NK-92 treated with Interleukin-12 subunit alpha and Interleukin-12 subunit beta, amount 100 ng/mL, for 24 hours (cell line): ENCODE measurements around the gene ZNF335.
"Not testable (repeated sequence)": the region's sequence is repeated elsewhere in the genome, so short reads cannot be mapped to it uniquely, and the experiment has no call there.

Source experiments
- DNase-seq: peaks from one replicate; lab custom pipeline; 2025; lab: John Stamatoyannopoulos, UW

ZNF335 gene

GRCh38 chr20:45969712-45970634 is 2.0 kb downstream of the ZNF335 start:
- DNase-seq: peak; percentile 30

GRCh38 chr20:45968801-45969711 is 2.9 kb downstream of the ZNF335 start:
- DNase-seq: no peak

GRCh38 chr20:45968081-45968671 is 3.8 kb downstream of the ZNF335 start:
- peak; percentile 58 for DNase-seq

GRCh38 chr20:45967551-45968080 is 4.4 kb downstream of the ZNF335 start:
- DNase-seq: no peak

- DNase-seq: no peak
Measured at GRCh38 chr20:45965169-45966002, 6.6 kb downstream of the ZNF335 start.

GRCh38 chr20:45964006-45964400 is 8.0 kb downstream of the ZNF335 start:
- no peak for DNase-seq

- DNase-seq: no peak
Measured at GRCh38 chr20:45963059-45964005, 8.7 kb downstream of the ZNF335 start.

GRCh38 chr20:45962031-45962755 is 9.8 kb downstream of the ZNF335 start:
- no peak for DNase-seq

GRCh38 chr20:45959956-45960630 is 11.9 kb downstream of the ZNF335 start:
- DNase-seq: no peak

- DNase-seq: no peak
Measured at GRCh38 chr20:45959126-45959525, 12.9 kb downstream of the ZNF335 start.

- DNase-seq: no peak
Measured at GRCh38 chr20:45958593-45958992, 13.4 kb downstream of the ZNF335 start.

- no peak for DNase-seq
Measured at GRCh38 chr20:45957021-45957941, 14.7 kb downstream of the ZNF335 start.

- DNase-seq: not testable (repeated sequence)
Measured at GRCh38 chr20:45956326-45956725, 15.7 kb downstream of the ZNF335 start.

- no peak for DNase-seq
Measured at GRCh38 chr20:45953672-45954071, 18.3 kb downstream of the ZNF335 start.

GRCh38 chr20:45952861-45953260 is 19.1 kb downstream of the ZNF335 start:
- DNase-seq: no peak

GRCh38 chr20:45951925-45952834 is 19.8 kb downstream of the ZNF335 start:
- DNase-seq: no peak

GRCh38 chr20:45950330-45950646 is 21.7 kb downstream of the ZNF335 start:
- DNase-seq: no peak
